ENCODE measurements around the gene SLC41A3. TPM values are rescaled to one million over a fixed set of nuclear protein-coding genes. Genes with fewer than 3 reads are reported as not detected.
A peak's percentile ranks its signal among the peaks of the same experiment; 100 is the strongest.

SLC41A3 gene
- polyA plus RNA-seq, 3 donors, result 2.8 to 18.2 (median 13.6) TPM

- peak; percentile 1 for TF ChIP-seq CTCF (IDR thresholded peaks at IDR 0.05)
- Histone ChIP-seq H3K4me1 (ENCODE audit: control insufficient read depth in 1 of 2, insufficient read depth in 2 of 2, low read length in 2 of 2) (peaks cover 10 to 13% of the 10 kb centered on the region in 2 donors), H3K27ac (ENCODE audit: low read depth in 1 of 2, low read length in 2 of 2) (no peak overlapping the region), H3K36me3 (replicated peaks in 1 of 2; ENCODE audit: control insufficient read depth in 1 of 2, insufficient read depth in 2 of 2, low read length in 2 of 2) (no peaks in the 10 kb centered on the region), H3K4me2 (replicated peaks; ENCODE audit: extremely low read depth, low read length, poor library complexity, severe bottlenecking) (peak overlapping the region; percentile 92), H3K79me2 (ENCODE audit: insufficient read depth, low read length) (no peaks in the 10 kb centered on the region), H3K4me3 (replicated peaks in 1 of 3; ENCODE audit: low read depth in 2 of 3, low read length in 3 of 3) (peak overlapping the region; percentile 50 to 86 (median 83)), H3K9me3 (replicated peaks in 1 of 2; ENCODE audit: control insufficient read depth in 1 of 2, insufficient read depth in 1 of 2, low read length in 2 of 2) (peaks cover 0 to 4% of the 10 kb centered on the region in 2 donors), H3K9ac (ENCODE audit: insufficient read depth, low read length, poor library complexity, severe bottlenecking) (peak overlapping the region; percentile 76), H4K20me1 (ENCODE audit: insufficient read depth, low read length) (no peaks in the 10 kb centered on the region), H2AFZ (ENCODE audit: insufficient read depth, low read depth, low read length, poor library complexity, severe bottlenecking) (peak overlapping the region; percentile 96), H3K27me3 (ENCODE audit: control insufficient read depth in 2 of 2, insufficient read depth in 2 of 2, low read length in 2 of 2) (peaks cover 0 to 2% of the 10 kb centered on the region in 2 donors)
- Mint-ChIP-seq H3K27ac (no peak overlapping the region), H3K36me3 (no peaks in the 10 kb centered on the region), H3K9me3 (peaks cover 0 to 16% (median 5%) of the 10 kb centered on the region in 7 donors), H3K4me1 (peaks cover 13% of the 10 kb centered on the region), H3K4me3 (peak overlapping the region; percentile 77 to 87), H3K27me3 (ENCODE audit: low read depth in 3 of 3) (peaks cover 0 to 7% (median 5%) of the 10 kb centered on the region in 3 donors)
- no peak for DNase-seq
- intact Hi-C loops (cut with micrococcal nuclease), result no loop called here
- WGBS (ENCODE audit: insufficient coverage), result 94% methylated on average over 3 of the region's 5 CpGs
Measured at GRCh38 chr3:126084768-126085180, 850 bp upstream of the SLC41A3 start.

- DNase-seq, result peak in 1 of 3 donors; percentile 2
- peak overlapping the region in 1 of 2 donors; percentile 48 for H3K27ac ChIP-seq (ENCODE audit: low read depth in 1 of 2, low read length in 2 of 2)
- intact Hi-C loops (cut with micrococcal nuclease), result no loop called here
- H3K4me3 Mint-ChIP-seq, result peak overlapping the region; percentile 77 to 87
- WGBS (ENCODE audit: insufficient coverage), result under 1% methylated on average over 23 of the region's 30 CpGs
- H3K4me3 ChIP-seq (replicated peaks in 1 of 3; ENCODE audit: low read depth in 2 of 3, low read length in 3 of 3), result peak overlapping the region; percentile 50 to 86 (median 83)
- H3K9me3 Mint-ChIP-seq, result peaks cover 0 to 11% (median 3%) of the 10 kb centered on the region in 7 donors
- H3K9me3 ChIP-seq (replicated peaks in 1 of 2; ENCODE audit: control insufficient read depth in 1 of 2, insufficient read depth in 1 of 2, low read length in 2 of 2), result no peaks in the 10 kb centered on the region
- peak overlapping the region in 2 of 7 donors; percentile 26 to 30 for H3K27ac Mint-ChIP-seq
- H3K27me3 Mint-ChIP-seq (ENCODE audit: low read depth in 3 of 3), result peaks cover 0 to 9% (median 9%) of the 10 kb centered on the region in 3 donors
- peaks cover 13% of the 10 kb centered on the region for H3K4me1 Mint-ChIP-seq
- no peaks in the 10 kb centered on the region for H3K36me3 Mint-ChIP-seq
- H4K20me1 ChIP-seq (ENCODE audit: insufficient read depth, low read length), result no peaks in the 10 kb centered on the region
- peak overlapping the region; percentile 92 for H3K4me2 ChIP-seq (replicated peaks; ENCODE audit: extremely low read depth, low read length, poor library complexity, severe bottlenecking)
- no peaks in the 10 kb centered on the region for H3K36me3 ChIP-seq (replicated peaks in 1 of 2; ENCODE audit: control insufficient read depth in 1 of 2, insufficient read depth in 2 of 2, low read length in 2 of 2)
- peak overlapping the region; percentile 76 for H3K9ac ChIP-seq (ENCODE audit: insufficient read depth, low read length, poor library complexity, severe bottlenecking)
- peaks cover 10 to 13% of the 10 kb centered on the region in 2 donors for H3K4me1 ChIP-seq (ENCODE audit: control insufficient read depth in 1 of 2, insufficient read depth in 2 of 2, low read length in 2 of 2)
- peaks cover 0 to 2% of the 10 kb centered on the region in 2 donors for H3K27me3 ChIP-seq (ENCODE audit: control insufficient read depth in 2 of 2, insufficient read depth in 2 of 2, low read length in 2 of 2)
- TF ChIP-seq CTCF (IDR thresholded peaks at IDR 0.05), result no peak
- peak overlapping the region; percentile 96 for H2AFZ ChIP-seq (ENCODE audit: insufficient read depth, low read depth, low read length, poor library complexity, severe bottlenecking)
- no peaks in the 10 kb centered on the region for H3K79me2 ChIP-seq (ENCODE audit: insufficient read depth, low read length)
Measured at GRCh38 chr3:126083511-126083912, 412 bp downstream of the SLC41A3 start.
